Parathyroid adenoma (tissue), 2 donors: ENCODE measurements around the gene DYSF.

ENCODE experiments used
- H2AFZ ChIP-seq: fragments of 300-600 bp; sonication (generic); one replicate; pipeline ENCODE4 v1.7.0; 2017; ENCODE audit warnings: antibody characterized with exemption, mild to moderate bottlenecking
- H3K27ac ChIP-seq: fragments of 300-600 bp; sonication (generic); one replicate; pipeline ENCODE4 v1.7.0; 2017
- H3K27me3 ChIP-seq: fragments of 300-600 bp; sonication (generic); one replicate; pipeline ENCODE4 v1.7.0; 2017; ENCODE audit warnings: low read length; ENCODE audit not compliant: control insufficient read depth, insufficient read depth
- H3K36me3 ChIP-seq: fragments of 300-600 bp; sonication (generic); one replicate; pipeline ENCODE4 v1.7.0; 2017; ENCODE audit warnings: low read length; ENCODE audit not compliant: control insufficient read depth, insufficient read depth
- H3K4me1 ChIP-seq: fragments of 300-600 bp; sonication (generic); one replicate; pipeline ENCODE4 v1.7.0; 2017; ENCODE audit warnings: control low read depth
- H3K4me2 ChIP-seq: fragments of 300-600 bp; sonication (generic); one replicate; pipeline ENCODE4 v1.7.0; 2017; ENCODE audit warnings: low read length
- H3K4me3 ChIP-seq: fragments of 300-600 bp; sonication (generic); one replicate; pipeline ENCODE4 v1.7.0; 2017; ENCODE audit warnings: low read depth, low read length
- H3K79me2 ChIP-seq: fragments of 300-600 bp; sonication (generic); one replicate; pipeline ENCODE4 v1.7.0; 2017; ENCODE audit warnings: control low read depth
- H3K9ac ChIP-seq: fragments of 300-600 bp; sonication (generic); one replicate; pipeline ENCODE4 v1.7.0; 2017; ENCODE audit warnings: mild to moderate bottlenecking
- H3K9me3 ChIP-seq: fragments of 300-600 bp; sonication (generic); one replicate; pipeline ENCODE4 v1.7.0; 2017; ENCODE audit warnings: low read length; ENCODE audit not compliant: control insufficient read depth
- TF ChIP-seq, protein P1 (sequence below): fragments of 300-600 bp; sonication (generic); IDR thresholded peaks from one replicate; pipeline ENCODE4 v1.7.0; 2017; ENCODE audit warnings: antibody characterized with exemption, mild to moderate bottlenecking
- donor health status: primary hyperparathyroidism.

Gene DYSF

DNA sequence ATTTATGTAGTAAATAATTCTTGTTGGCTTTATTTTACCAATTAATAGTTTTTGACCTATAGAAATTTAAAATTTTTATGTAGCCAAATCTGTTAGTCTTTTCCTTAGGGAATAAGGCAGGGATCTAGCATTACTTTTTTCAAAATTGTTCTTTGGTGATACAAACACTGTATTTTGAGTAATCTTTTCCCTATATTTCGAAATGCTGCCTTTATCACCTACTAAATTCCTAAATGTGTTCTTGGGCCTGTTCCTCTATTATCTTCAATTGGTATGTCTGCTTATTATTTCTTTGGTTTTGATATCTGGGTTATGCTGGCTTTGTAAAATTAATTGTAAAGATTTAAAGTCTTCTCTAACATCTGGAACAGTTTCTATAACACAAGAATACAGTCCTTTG, 87.5 kb downstream of the DYSF start:
- Histone ChIP-seq H3K9ac (no peak overlapping the region), H3K36me3 (no peaks in the 10 kb centered on the region), H3K4me3 (no peak overlapping the region), H3K27me3 (no peaks in the 10 kb centered on the region), H3K4me1 (no peaks in the 10 kb centered on the region), H3K9me3 (no peaks in the 10 kb centered on the region), H3K27ac (no peak overlapping the region), H3K79me2 (no peaks in the 10 kb centered on the region), H2AFZ (no peak overlapping the region), H3K4me2 (no peak overlapping the region)
- TF ChIP-seq, protein P1, sequence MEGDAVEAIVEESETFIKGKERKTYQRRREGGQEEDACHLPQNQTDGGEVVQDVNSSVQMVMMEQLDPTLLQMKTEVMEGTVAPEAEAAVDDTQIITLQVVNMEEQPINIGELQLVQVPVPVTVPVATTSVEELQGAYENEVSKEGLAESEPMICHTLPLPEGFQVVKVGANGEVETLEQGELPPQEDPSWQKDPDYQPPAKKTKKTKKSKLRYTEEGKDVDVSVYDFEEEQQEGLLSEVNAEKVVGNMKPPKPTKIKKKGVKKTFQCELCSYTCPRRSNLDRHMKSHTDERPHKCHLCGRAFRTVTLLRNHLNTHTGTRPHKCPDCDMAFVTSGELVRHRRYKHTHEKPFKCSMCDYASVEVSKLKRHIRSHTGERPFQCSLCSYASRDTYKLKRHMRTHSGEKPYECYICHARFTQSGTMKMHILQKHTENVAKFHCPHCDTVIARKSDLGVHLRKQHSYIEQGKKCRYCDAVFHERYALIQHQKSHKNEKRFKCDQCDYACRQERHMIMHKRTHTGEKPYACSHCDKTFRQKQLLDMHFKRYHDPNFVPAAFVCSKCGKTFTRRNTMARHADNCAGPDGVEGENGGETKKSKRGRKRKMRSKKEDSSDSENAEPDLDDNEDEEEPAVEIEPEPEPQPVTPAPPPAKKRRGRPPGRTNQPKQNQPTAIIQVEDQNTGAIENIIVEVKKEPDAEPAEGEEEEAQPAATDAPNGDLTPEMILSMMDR: no peak

DNA sequence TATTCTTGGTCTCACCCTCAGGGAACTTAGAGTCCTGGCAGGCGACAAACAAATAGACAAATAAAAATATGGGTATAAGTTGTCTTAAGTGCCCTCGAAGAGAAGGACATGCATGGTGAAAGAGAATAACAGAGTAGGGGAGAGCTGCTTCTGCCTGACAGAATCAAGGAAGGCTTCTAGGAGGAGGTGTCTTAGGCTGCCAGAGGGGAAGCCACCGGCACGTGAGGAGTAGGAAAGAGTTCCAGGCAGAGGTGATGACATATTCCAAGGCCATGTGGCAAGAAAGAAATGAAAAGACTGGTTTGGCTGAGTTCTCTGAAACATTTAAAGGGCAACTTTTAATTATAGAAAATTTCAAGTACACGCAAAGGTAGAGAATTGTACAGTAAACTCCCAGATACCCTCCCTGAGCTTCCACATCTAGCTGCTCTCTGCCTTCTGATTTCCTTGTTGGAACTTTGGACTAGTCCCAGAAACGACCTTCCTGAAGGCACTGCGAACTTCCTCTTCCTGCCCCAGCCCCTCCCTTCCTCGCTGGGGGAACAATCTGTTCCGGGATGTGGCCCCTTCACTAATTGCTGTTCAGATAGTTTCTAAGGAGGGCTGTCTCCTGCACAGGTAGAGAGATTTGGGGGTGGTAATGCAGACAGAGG, 91.7 kb downstream of the DYSF start:
- TF ChIP-seq, protein P1: no peak
- no peak overlapping the region for H3K4me2 ChIP-seq
- no peaks in the 10 kb centered on the region for H3K9me3 ChIP-seq
- H3K4me3 ChIP-seq: no peak overlapping the region
- no peaks in the 10 kb centered on the region for H3K4me1 ChIP-seq
- H3K79me2 ChIP-seq: no peaks in the 10 kb centered on the region
- H3K36me3 ChIP-seq: no peaks in the 10 kb centered on the region
- H3K9ac ChIP-seq: no peak overlapping the region
- H2AFZ ChIP-seq: no peak overlapping the region
- H3K27ac ChIP-seq: peak overlapping the region; percentile 21
- no peaks in the 10 kb centered on the region for H3K27me3 ChIP-seq

DNA sequence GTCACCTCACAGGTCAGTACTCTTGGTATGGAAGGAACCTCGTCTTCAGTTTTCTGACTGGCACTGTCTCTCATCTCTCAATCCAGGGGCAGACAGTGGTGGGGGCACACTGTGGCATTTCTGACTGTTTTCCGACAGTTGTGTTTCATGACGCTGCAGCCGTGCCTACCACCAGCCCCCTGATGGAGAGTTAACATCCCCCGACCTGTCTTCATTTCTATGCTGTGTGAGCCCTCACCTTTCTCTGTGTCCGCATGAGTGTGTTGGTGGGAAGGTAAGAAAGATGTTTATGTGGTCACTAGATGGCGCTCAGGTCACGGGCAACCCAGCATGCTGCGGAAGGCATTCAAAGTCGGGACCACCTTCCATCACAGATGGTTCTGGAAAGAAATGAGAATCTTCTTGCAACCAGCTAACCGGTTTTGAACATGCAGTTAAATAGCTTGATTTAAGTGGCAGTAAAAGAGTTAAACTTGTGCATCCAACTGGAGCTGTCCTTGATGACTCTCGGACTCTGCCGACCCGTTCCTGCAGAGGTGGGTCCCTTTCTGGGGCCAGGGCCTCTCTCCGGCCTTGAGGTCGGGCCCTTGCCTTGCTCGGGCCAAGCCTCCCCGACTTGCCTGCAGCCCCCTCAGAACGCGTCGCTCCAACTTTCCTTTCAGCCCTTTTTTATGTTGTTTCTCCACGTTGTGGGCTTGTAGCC, 92.4 kb downstream of the DYSF start:
- Histone ChIP-seq H3K9me3 (no peaks in the 10 kb centered on the region), H3K4me2 (no peak overlapping the region), H3K4me3 (no peak overlapping the region), H2AFZ (no peak overlapping the region), H3K9ac (no peak overlapping the region), H3K79me2 (no peaks in the 10 kb centered on the region), H3K4me1 (no peaks in the 10 kb centered on the region), H3K36me3 (no peaks in the 10 kb centered on the region), H3K27me3 (no peaks in the 10 kb centered on the region), H3K27ac (no peak overlapping the region)
- TF ChIP-seq, protein P1: peak; percentile 65

DNA sequence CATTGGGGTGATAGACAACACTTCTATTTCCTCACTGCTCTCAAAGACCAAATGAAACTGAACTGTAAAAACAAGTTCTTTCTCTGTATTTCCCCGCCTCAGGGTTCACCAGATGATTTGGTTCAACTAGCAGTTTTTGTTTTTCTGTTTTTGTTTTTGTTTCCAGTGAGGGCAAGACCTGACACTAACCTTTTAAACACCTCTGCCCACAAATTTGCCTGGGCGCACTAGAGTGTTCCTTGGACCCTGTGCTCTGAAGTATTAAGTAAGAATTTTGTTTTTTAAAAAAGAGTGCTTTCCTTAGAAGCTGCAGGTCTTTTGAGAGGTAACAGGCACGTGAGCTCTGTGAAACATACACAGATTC, 92.9 kb downstream of the DYSF start:
- Histone ChIP-seq H3K9me3 (no peaks in the 10 kb centered on the region), H3K79me2 (no peaks in the 10 kb centered on the region), H2AFZ (no peak overlapping the region), H3K27ac (no peak overlapping the region), H3K4me1 (no peaks in the 10 kb centered on the region), H3K4me2 (no peak overlapping the region), H3K4me3 (no peak overlapping the region), H3K9ac (no peak overlapping the region), H3K27me3 (no peaks in the 10 kb centered on the region), H3K36me3 (no peaks in the 10 kb centered on the region)
- TF ChIP-seq, protein P1: no peak

DNA sequence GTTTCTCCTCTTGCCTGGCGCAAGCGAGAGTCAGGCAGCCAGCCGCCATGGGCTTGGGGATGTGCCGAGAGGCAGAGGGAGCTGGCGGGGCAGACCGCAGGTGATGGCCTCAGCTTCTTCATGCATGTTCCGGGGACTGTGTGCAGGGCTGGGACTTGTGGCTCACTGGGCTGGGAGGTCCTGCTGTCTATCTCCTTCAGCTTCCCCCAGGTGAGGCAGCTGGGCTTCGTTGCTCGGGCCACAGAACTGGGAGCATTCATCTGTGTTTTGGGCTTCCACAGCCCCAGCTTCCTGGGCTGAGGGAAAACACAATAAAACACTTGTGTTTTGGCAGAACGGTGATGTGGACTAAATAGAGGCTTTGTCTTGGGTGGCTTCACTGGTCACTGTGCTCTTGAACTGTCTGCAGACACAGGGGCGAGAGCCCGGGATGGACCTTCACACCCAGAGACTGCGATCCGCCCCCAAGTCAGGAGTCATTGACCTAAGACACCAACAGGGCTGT, 93.5 kb downstream of the DYSF start:
- Histone ChIP-seq H3K27me3 (no peaks in the 10 kb centered on the region), H2AFZ (no peak overlapping the region), H3K9me3 (no peaks in the 10 kb centered on the region), H3K36me3 (no peaks in the 10 kb centered on the region), H3K4me1 (no peaks in the 10 kb centered on the region), H3K27ac (no peak overlapping the region), H3K4me2 (no peak overlapping the region), H3K79me2 (no peaks in the 10 kb centered on the region), H3K9ac (no peak overlapping the region), H3K4me3 (no peak overlapping the region)
- TF ChIP-seq, protein P1: no peak
